Sciatic nerve (tissue), 2 donors: Measurements from ENCODE around the gene HEBP2. TPM values are rescaled to one million over a fixed set of nuclear protein-coding genes. Genes with fewer than 3 reads are reported as not detected.

ENCODE experiments used
- ATAC-seq: fragments of 200-7000 bp; cut with Tn5 transposase; one replicate; pipeline ENCODE4 v1.9.1; 2020; ENCODE audit warnings: mild to moderate bottlenecking, moderate library complexity
- DNase-seq: peaks from one replicate; pipeline ENCODE4 v3.0.0-alpha.2; 2020; ENCODE audit warnings: low spot score
- intact Hi-C: fragments of 100-400 bp; cut with DNase I; formaldehyde crosslinking; loops from one replicate; pipeline ENCODE4 v1.14.2; 2022
- total RNA-seq: library from RNA; stranded (reverse); fragmentation: NEBNext Ultra II Directional; extraction: Animal tissue kit (Norgen Biotek cat#: 25700); gene quantifications from one replicate; pipeline ENCODE4 v1.2.1, GENCODE V29; 2021
- donor health status: DM: no; HTN: no; CAD: no.
- donor health status: DM: no; HTN: no; CAD: no.

Gene HEBP2
- total RNA-seq, 1 donor from 2014 or later = 39.9 TPM

- intact Hi-C loops = no loop called here
- ATAC-seq (no peak), DNase-seq (no peak)
Observed at GRCh38 chr6:138393871-138394783, 9.9 kb upstream of the HEBP2 start.

- DNase-seq (no peak), ATAC-seq (no peak)
- intact Hi-C loops = no loop called here
Observed at GRCh38 chr6:138396709-138397108, 7.3 kb upstream of the HEBP2 start.

- no peak for ATAC-seq
Observed at GRCh38 chr6:138397128-138398122, 6.6 kb upstream of the HEBP2 start.

GRCh38 chr6:138400326-138400725 lies 3.7 kb upstream of the HEBP2 start:
- ATAC-seq (no peak), DNase-seq (no peak)
- intact Hi-C loops = no loop called here

More at GRCh38 chr6:138397128-138398122, 6.6 kb upstream of the HEBP2 start:
- no peak for DNase-seq
- intact Hi-C loops = no loop called here

- no peak for ATAC-seq
- no peak for DNase-seq
- intact Hi-C loops = no loop called here
Observed at GRCh38 chr6:138401960-138402837, 1.8 kb upstream of the HEBP2 start.

GRCh38 chr6:138402838-138403187 lies 1.2 kb upstream of the HEBP2 start:
- intact Hi-C loops = no loop called here
- ATAC-seq (no peak), DNase-seq (no peak)

- intact Hi-C loops = no loop called here
- ATAC-seq = peak; percentile 51
- DNase-seq = peak; percentile 74
Observed at GRCh38 chr6:138403324-138403800, 661 bp upstream of the HEBP2 start.

GRCh38 chr6:138404666-138405337 lies 779 bp downstream of the HEBP2 start:
- DNase-seq = no peak
- intact Hi-C loops = no loop called here
- ATAC-seq = peak; percentile 31

- intact Hi-C loops = no loop called here
- DNase-seq = no peak
- ATAC-seq = no peak
Observed at GRCh38 chr6:138405816-138406413, 1.9 kb downstream of the HEBP2 start.

GRCh38 chr6:138406443-138406842 lies 2.4 kb downstream of the HEBP2 start:
- intact Hi-C loops = no loop called here
- no peak for ATAC-seq
- no peak for DNase-seq

- ATAC-seq = no peak
- intact Hi-C loops = no loop called here
- no peak for DNase-seq
Observed at GRCh38 chr6:138410048-138410735, 6.2 kb downstream of the HEBP2 start.

- intact Hi-C loops = no loop called here
- DNase-seq (no peak), ATAC-seq (no peak)
Observed at GRCh38 chr6:138410972-138411880, 7.2 kb downstream of the HEBP2 start.

- ATAC-seq = no peak
- intact Hi-C loops = no loop called here
Observed at GRCh38 chr6:138415125-138415524, 11.1 kb downstream of the HEBP2 start.

GRCh38 chr6:138416206-138416605 lies 12.2 kb downstream of the HEBP2 start:
- intact Hi-C loops = no loop called here
- DNase-seq (no peak), ATAC-seq (no peak)

More at GRCh38 chr6:138415125-138415524, 11.1 kb downstream of the HEBP2 start:
- no peak for DNase-seq

- ATAC-seq = no peak
- no peak for DNase-seq
- intact Hi-C loops = no loop called here
Observed at GRCh38 chr6:138417493-138418117, 13.6 kb downstream of the HEBP2 start.
